NCI-H460 (cell line): ENCODE measurements around the gene COX7C. TPM values are rescaled to one million over a fixed set of nuclear protein-coding genes. Genes with fewer than 3 reads are reported as not detected.
"Not testable (repeated sequence)": the region's sequence is repeated elsewhere in the genome, so short reads cannot be mapped to it uniquely, and the experiment has no call there.

ENCODE experiments used
- DNase-seq: peaks from one replicate; pipeline ENCODE4 v3.0.0-alpha.2; 2016; ENCODE audit warnings: low read depth; ENCODE audit errors: extremely low read depth
- small RNA-seq, 2 experiments: library from RNA; depleted of rRNA; stranded (forward); fragments of <200 nt; gene quantifications; one replicate each; pipeline ENCODE3, GENCODE V24; 2014
- total RNA-seq: library from RNA; depleted of rRNA; stranded (reverse); fragments of >200 nt; shearing (Covaris generic); gene quantifications from 2 replicates; pipeline ENCODE4 v1.2.3, GENCODE V29; 2014

The COX7C gene
- total RNA-seq, 1 experiment from 2014 or later, result 684 TPM

GRCh38 chr5:86660771-86661170 is 43.0 kb downstream of the COX7C start:
- DNase-seq, result not testable (repeated sequence)

- no peak for DNase-seq
Measured at GRCh38 chr5:86664173-86664572, 46.4 kb downstream of the COX7C start.

- no peak for DNase-seq
Measured at GRCh38 chr5:86665984-86666760, 48.4 kb downstream of the COX7C start.

DNA sequence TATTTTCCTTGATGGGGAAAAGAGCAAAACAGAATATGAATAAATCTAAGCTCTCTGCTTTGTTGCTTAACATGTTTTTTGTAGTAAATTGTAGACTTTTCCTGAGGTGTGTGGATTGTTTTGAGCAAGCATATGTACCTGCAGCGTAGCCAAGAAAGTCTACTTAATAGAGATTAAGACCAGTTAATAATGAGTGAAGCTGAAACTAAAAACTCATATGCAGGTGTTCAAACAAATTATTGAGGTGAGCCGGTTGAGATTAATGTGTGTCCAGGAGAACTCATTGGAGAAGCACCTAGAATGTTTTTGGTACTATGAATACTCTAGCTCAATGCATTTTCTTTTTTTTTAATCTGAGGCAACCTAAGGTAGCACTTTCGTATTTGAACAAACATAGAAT is 49.2 kb downstream of the COX7C start:
- DNase-seq, result no peak

Small RNA genes lying within 50 kb of the gene (small RNA-seq; reads per million reads assigned to genes)
- gene RNU6-804P, result 0 reads per million in 2 experiments
